ENCODE measurements around the gene PNLIPRP1.

PNLIPRP1 gene

GRCh38 chr10:116636385-116636784 lies 45.6 kb downstream of the PNLIPRP1 start:
- CTCF ChIA-PET = no interaction called here
- DNase-seq (ENCODE audit: extremely low spot score) = no peak
- POLR2A ChIA-PET = no interaction called here
- TF ChIP-seq ELF4 (IDR thresholded peaks at IDR 0.05) (no peak), BHLHE40 (IDR thresholded peaks at IDR 0.05; ENCODE audit: borderline replicate concordance) (no peak), NFRKB (IDR thresholded peaks at IDR 0.05) (no peak), SP1 (IDR thresholded peaks at IDR 0.05) (no peak), SUZ12 (IDR thresholded peaks at IDR 0.05) (no peak), FOXK2 (IDR thresholded peaks at IDR 0.05) (no peak), PKNOX1 (IDR thresholded peaks at IDR 0.05) (no peak), CTBP1 (IDR thresholded peaks at IDR 0.05; ENCODE audit: borderline replicate concordance) (no peak), ZNF384 (IDR thresholded peaks at IDR 0.05) (no peak), FOXA1 (IDR thresholded peaks at IDR 0.05) (no peak), ARNT (IDR thresholded peaks at IDR 0.05) (no peak), FOXM1 (IDR thresholded peaks at IDR 0.05; ENCODE audit: borderline replicate concordance) (no peak), L3MBTL2 (conservative IDR thresholded peaks at IDR 0.05) (no peak), TARDBP (IDR thresholded peaks at IDR 0.05) (no peak), HDGF (IDR thresholded peaks at IDR 0.05; ENCODE audit: borderline replicate concordance) (no peak)

GRCh38 chr10:116636976-116637375 lies 46.2 kb downstream of the PNLIPRP1 start:
- ChIA-PET POLR2A (no interaction called here), CTCF (no interaction called here)
- no peak for TF ChIP-seq CTBP1 (IDR thresholded peaks at IDR 0.05; ENCODE audit: borderline replicate concordance)
- TF ChIP-seq FOXA1 (IDR thresholded peaks at IDR 0.05) = no peak
- TF ChIP-seq PKNOX1 (IDR thresholded peaks at IDR 0.05) = no peak
- TF ChIP-seq L3MBTL2 (conservative IDR thresholded peaks at IDR 0.05) = no peak
- no peak for TF ChIP-seq ZNF384 (IDR thresholded peaks at IDR 0.05)
- TF ChIP-seq TARDBP (IDR thresholded peaks at IDR 0.05) = no peak
- no peak for TF ChIP-seq FOXK2 (IDR thresholded peaks at IDR 0.05)
- TF ChIP-seq BHLHE40 (IDR thresholded peaks at IDR 0.05; ENCODE audit: borderline replicate concordance) = no peak
- TF ChIP-seq HDGF (IDR thresholded peaks at IDR 0.05; ENCODE audit: borderline replicate concordance) = no peak
- TF ChIP-seq ARNT (IDR thresholded peaks at IDR 0.05) = no peak
- TF ChIP-seq LEF1 (IDR thresholded peaks at IDR 0.05; ENCODE audit: borderline replicate concordance) = no peak
- TF ChIP-seq ELF4 (IDR thresholded peaks at IDR 0.05) = no peak
- no peak for TF ChIP-seq SP1 (IDR thresholded peaks at IDR 0.05)
- TF ChIP-seq SUZ12 (IDR thresholded peaks at IDR 0.05) = no peak
- TF ChIP-seq NFRKB (IDR thresholded peaks at IDR 0.05) = no peak
- no peak for TF ChIP-seq FOXM1 (IDR thresholded peaks at IDR 0.05; ENCODE audit: borderline replicate concordance)
- no peak for DNase-seq (ENCODE audit: extremely low spot score)

- no peak for DNase-seq (ENCODE audit: extremely low spot score)
- TF ChIP-seq PKNOX1 (IDR thresholded peaks at IDR 0.05) (no peak), BHLHE40 (IDR thresholded peaks at IDR 0.05; ENCODE audit: borderline replicate concordance) (no peak), LEF1 (IDR thresholded peaks at IDR 0.05; ENCODE audit: borderline replicate concordance) (no peak), ARNT (IDR thresholded peaks at IDR 0.05) (no peak), FOXK2 (IDR thresholded peaks at IDR 0.05) (no peak), SUZ12 (IDR thresholded peaks at IDR 0.05) (no peak), SP1 (IDR thresholded peaks at IDR 0.05) (no peak)
- ChIA-PET CTCF (no interaction called here), POLR2A (no interaction called here)
Observed at GRCh38 chr10:116637830-116638229, 47.1 kb downstream of the PNLIPRP1 start.

- DNase-seq (ENCODE audit: extremely low spot score) = no peak
- ChIA-PET POLR2A (no interaction called here), CTCF (interaction anchor here (1.2 kb wide), 1 partner anchor 8 kb away, joined by 3 read pairs; no protein-coding TSS in a partner anchor)
- TF ChIP-seq FOXK2 (IDR thresholded peaks at IDR 0.05) (no peak), FOXM1 (IDR thresholded peaks at IDR 0.05; ENCODE audit: borderline replicate concordance) (no peak), ZNF384 (IDR thresholded peaks at IDR 0.05) (no peak), ARNT (IDR thresholded peaks at IDR 0.05) (no peak), FOXA1 (IDR thresholded peaks at IDR 0.05) (no peak), BHLHE40 (IDR thresholded peaks at IDR 0.05; ENCODE audit: borderline replicate concordance) (no peak), TARDBP (IDR thresholded peaks at IDR 0.05) (no peak), LEF1 (IDR thresholded peaks at IDR 0.05; ENCODE audit: borderline replicate concordance) (no peak), L3MBTL2 (conservative IDR thresholded peaks at IDR 0.05) (no peak), CTBP1 (IDR thresholded peaks at IDR 0.05; ENCODE audit: borderline replicate concordance) (no peak), PKNOX1 (IDR thresholded peaks at IDR 0.05) (no peak), SUZ12 (IDR thresholded peaks at IDR 0.05) (no peak), NFRKB (IDR thresholded peaks at IDR 0.05) (no peak), SP1 (IDR thresholded peaks at IDR 0.05) (no peak), HDGF (IDR thresholded peaks at IDR 0.05; ENCODE audit: borderline replicate concordance) (no peak), ELF4 (IDR thresholded peaks at IDR 0.05) (no peak)
Observed at GRCh38 chr10:116646502-116646901, 55.7 kb downstream of the PNLIPRP1 start.

GRCh38 chr10:116648903-116649302 lies 58.1 kb downstream of the PNLIPRP1 start:
- no peak for DNase-seq (ENCODE audit: extremely low spot score)
- POLR2A ChIA-PET = no interaction called here
- CTCF ChIA-PET = no interaction called here
- TF ChIP-seq SUZ12 (IDR thresholded peaks at IDR 0.05) = no peak
- TF ChIP-seq CTBP1 (IDR thresholded peaks at IDR 0.05; ENCODE audit: borderline replicate concordance) = no peak
- no peak for TF ChIP-seq ARNT (IDR thresholded peaks at IDR 0.05)
- no peak for TF ChIP-seq SP1 (IDR thresholded peaks at IDR 0.05)
- TF ChIP-seq PKNOX1 (IDR thresholded peaks at IDR 0.05) = no peak
- TF ChIP-seq FOXM1 (IDR thresholded peaks at IDR 0.05; ENCODE audit: borderline replicate concordance) = no peak
- TF ChIP-seq NFRKB (IDR thresholded peaks at IDR 0.05) = no peak
- no peak for TF ChIP-seq FOXA1 (IDR thresholded peaks at IDR 0.05)
- TF ChIP-seq L3MBTL2 (conservative IDR thresholded peaks at IDR 0.05) = no peak
- TF ChIP-seq ZNF384 (IDR thresholded peaks at IDR 0.05) = no peak
